Stimulated activated naive CD4-positive, alpha-beta T cell (primary cell): Measurements from ENCODE around the gene ZNF287.

Experiments used
- DNase-seq, 6 experiments: peaks; one replicate each; lab custom pipeline; 2025; lab: John Stamatoyannopoulos, UW

The ZNF287 gene

DNA sequence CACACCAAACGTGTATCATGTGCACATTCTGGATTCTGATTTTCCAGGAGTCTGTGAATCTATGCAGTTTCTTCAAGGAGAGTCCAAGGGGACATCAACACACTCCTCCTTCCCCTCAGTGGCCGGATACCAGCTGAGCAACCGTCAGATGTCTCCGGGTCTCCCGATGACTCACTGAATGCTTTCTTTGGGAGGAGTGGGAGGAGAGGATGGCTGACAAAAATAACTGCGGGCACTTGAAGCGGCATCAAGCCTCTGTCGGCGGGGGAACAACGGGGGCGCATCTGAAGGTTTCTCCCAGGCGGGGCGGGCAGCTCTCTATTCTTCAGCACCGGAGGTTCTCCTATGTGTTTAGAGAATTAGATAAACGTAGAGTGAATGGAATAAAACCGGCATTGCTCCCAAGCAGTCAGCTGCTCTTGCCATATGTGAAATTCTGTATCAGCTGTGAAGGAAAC, 52.4 kb downstream of the ZNF287 start:
- no peak for DNase-seq

DNA sequence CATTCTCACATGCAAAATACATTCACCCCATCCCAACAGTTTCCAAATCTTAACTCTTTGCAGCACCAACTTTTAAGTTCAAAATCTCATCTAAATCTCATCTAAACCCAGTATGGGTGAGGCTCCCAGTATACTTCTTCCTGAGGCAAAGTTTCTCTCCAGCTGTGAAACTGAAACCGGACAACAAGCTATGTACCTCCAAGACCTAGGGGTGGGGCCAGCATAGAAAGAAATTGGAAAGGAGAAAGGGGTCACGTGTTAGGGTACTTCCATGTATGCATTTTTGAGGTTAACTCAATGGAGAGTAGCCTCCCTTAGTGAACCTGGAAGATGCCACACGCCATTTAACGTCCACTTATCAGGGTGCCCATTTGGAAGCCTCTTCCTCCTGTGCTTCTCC, 53.1 kb downstream of the ZNF287 start:
- no peak for DNase-seq

DNA sequence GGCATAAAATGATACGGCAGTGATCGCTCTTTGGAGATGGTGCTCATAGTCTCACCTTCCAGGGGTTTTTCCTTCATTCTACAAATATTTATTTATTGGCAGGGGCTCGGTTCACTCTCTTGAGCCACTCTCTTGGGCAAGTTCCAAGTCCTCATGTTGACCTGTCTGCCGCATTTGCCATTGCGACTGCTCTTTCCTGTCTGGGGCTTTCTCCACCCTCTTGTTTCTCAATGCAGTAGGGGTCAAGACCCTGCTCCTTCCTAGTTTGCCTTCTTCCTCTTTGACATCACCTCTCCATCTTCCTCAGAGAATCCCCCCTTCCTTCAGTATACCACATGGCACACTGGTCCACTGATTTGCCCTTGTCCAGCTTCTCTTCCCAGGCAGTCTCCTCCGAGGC, 55.1 kb downstream of the ZNF287 start:
- DNase-seq = no peak

DNA sequence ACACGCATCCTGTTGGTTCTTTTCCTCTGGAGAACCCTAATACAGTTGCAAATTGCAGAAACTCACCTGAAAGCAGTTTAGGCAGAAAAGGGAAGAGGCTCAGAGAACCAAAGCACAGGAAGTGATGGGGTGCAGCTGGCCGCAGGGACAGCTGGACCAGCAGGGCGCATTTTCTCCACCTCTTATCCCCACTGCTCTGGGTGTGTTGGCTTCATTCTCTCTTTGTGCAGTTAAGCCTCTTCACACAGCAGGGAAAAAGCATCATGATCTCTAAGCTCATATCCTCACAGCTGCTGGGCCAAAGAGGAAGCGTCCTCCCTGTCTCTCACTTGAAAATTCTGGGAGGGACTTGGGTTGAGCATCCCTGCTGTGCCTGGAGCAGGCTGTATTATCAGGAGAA, 57.0 kb downstream of the ZNF287 start:
- no peak for DNase-seq

DNA sequence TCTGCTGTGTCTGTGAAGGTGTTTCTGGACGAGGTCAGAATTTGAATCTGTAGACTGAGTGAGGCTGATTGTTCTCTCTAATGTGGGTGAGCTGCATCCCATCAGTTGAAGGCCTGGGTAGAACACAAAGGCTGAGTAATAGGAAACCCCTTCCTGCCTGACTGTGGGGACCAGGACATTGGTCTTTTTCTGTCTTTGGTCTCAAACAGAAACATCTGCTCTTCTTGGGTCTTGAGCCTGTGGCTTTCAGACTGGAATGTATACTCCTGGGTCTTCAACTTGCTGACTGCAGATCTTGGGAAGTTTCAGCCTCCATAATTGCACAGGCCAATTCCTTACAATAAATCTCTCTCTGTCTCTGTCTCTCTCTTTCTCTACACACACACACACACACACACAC, 57.4 kb downstream of the ZNF287 start:
- no peak for DNase-seq

DNA sequence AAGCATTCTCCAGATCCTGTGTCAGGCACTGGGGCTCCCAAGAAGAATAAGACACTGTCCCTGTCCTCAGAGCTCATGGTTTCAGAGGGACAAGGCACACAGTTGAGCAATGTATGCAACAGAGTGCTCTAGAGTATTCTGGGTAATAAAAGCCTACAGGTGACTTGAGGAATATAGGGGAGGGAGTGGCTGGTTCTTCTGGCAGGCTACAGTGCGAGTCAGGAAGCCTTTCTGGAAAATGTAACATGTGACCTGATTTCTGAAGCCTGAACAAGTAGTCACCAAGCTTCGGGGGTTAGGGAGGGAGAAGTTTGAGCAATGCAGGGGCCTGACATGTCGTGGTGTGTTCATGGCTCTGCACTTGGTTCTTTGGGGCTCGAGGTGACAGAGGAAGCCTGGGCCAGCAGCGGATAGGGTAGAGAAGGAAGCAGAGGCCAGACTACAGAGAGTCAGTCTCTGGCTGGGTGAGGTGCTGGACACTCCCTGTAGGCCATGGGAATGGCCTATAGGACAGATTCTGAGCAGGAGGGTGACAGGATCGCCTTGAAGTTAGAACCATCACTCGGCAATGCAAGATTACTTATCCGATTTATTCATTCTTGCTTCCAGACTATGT, 61.0 kb downstream of the ZNF287 start:
- DNase-seq = no peak

DNA sequence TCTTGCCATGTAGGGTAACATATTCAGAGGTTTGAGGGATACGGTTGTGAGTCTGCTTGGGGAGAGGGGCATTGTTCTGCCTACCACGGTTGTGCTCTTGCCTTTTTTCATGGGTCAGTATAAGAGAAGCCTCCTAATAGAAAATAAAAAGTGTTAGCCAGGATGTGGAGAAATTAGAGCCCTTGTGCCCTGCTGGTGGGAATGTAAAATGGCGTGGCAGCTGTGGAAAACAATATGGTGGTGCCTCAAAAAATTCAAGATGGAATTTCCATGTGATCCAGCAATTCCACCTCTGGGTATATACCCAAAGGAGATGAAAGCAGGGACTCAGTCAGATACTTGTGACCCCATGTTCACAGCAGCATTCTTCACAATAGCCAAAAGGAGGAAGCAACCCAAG, 62.8 kb downstream of the ZNF287 start:
- DNase-seq = no peak

DNA sequence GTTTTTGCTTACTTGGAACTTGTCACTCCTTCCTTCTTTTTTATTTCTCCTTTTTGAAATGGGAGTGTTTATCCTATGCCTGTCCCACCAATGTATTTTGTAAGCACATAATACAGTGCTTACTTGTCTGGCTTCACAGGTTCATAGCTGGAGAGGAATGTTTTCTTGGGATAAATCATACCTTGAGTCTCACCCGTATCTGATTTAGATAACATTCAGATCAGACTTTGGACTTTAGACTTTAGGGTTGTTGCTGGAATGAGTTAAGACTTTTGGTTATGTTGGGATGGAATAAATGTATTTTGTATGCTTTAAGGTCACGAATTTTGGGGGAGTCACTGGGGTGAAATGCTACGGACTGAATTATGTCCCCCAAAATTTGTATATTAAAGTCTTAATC, 64.0 kb downstream of the ZNF287 start:
- no peak for DNase-seq
